IMR-90 (cell line): ENCODE measurements around the gene BEGAIN. TPM values are rescaled to one million over a fixed set of nuclear protein-coding genes. Genes with fewer than 3 reads are reported as not detected.

Experiments
- ATAC-seq: fragments of 200-7000 bp; cut with Tn5 transposase; 2 replicates; pipeline ENCODE4 v1.9.1; 2020; ENCODE audit warnings: low read depth, mild to moderate bottlenecking, moderate library complexity
- BruUV-seq: library from RNA; stranded (reverse); fragments of 400-500 nt; replicated peaks from 2 replicates; lab custom pipeline; 2021; lab: Mats Ljungman, UMichigan
- CTCF ChIA-PET: fragments of 300-600 bp; formaldehyde crosslinking; extraction: SDS; loops from one replicate; lab custom pipeline; 2021; ENCODE audit warnings: antibody characterized with exemption; lab: Yijun Ruan, JAX
- POLR2A ChIA-PET: fragments of 300-600 bp; sonication (Branson Sonifier 250); formaldehyde crosslinking; loops from one replicate; lab custom pipeline; 2022; ENCODE audit warnings: antibody characterized with exemption; ENCODE audit not compliant: unreplicated experiment; lab: Charles Lee
- DNase-seq: peaks from one replicate; pipeline ENCODE4 v3.0.0; 2013
- H2AFZ ChIP-seq: replicated peaks from 2 replicates; pipeline ENCODE3; 2013; ENCODE audit warnings: low read length, mild to moderate bottlenecking; ENCODE audit not compliant: poor library complexity
- H2AK5ac ChIP-seq: 2 replicates; pipeline ENCODE4 v1.6.1; 2013; ENCODE audit warnings: low read depth, low read length, inconsistent platforms
- H2AK9ac ChIP-seq: replicated peaks from 2 replicates; pipeline ENCODE3; 2013; ENCODE audit warnings: mild to moderate bottlenecking, low read depth, low read length, moderate library complexity; ENCODE audit not compliant: poor library complexity
- H2BK120ac ChIP-seq: 2 replicates; pipeline ENCODE4 v1.6.1; 2013; ENCODE audit warnings: low read depth, low read length, inconsistent platforms
- H2BK15ac ChIP-seq: 3 replicates; pipeline ENCODE4 v1.6.1; 2013; ENCODE audit warnings: low read depth, low read length, inconsistent platforms
- H2BK20ac ChIP-seq: 2 replicates; pipeline ENCODE4 v1.6.1; 2013; ENCODE audit warnings: low read depth, mild to moderate bottlenecking, inconsistent platforms, low read length, moderate library complexity
- H2BK5ac ChIP-seq: 2 replicates; pipeline ENCODE4 v1.6.1; 2013; ENCODE audit warnings: mild to moderate bottlenecking, low read depth, low read length, inconsistent platforms; ENCODE audit not compliant: poor library complexity, severe bottlenecking
- H3K14ac ChIP-seq: replicated peaks from 2 replicates; pipeline ENCODE4 v1.6.1; 2013; ENCODE audit warnings: low read depth, low read length, inconsistent platforms
- H3K18ac ChIP-seq: 2 replicates; pipeline ENCODE4 v1.6.1; 2013; ENCODE audit warnings: low read depth, low read length, control low read depth
- H3K23ac ChIP-seq: 2 replicates; pipeline ENCODE4 v1.6.1; 2013; ENCODE audit warnings: low read depth, low read length, inconsistent platforms
- H3K27ac ChIP-seq: 2 replicates; pipeline ENCODE4 v1.5.1; 2013; ENCODE audit warnings: mild to moderate bottlenecking, control low read depth, low read length; ENCODE audit not compliant: insufficient read depth
- H3K27me3 ChIP-seq: 2 replicates; pipeline ENCODE4 v1.6.1; 2013; ENCODE audit warnings: low read length; ENCODE audit not compliant: control insufficient read depth, insufficient read depth
- H3K36me3 ChIP-seq: 2 replicates; pipeline ENCODE4 v1.6.1; 2013; ENCODE audit warnings: low read length, mixed read lengths; ENCODE audit not compliant: control insufficient read depth, insufficient read depth
- H3K4ac ChIP-seq: 2 replicates; pipeline ENCODE4 v1.6.1; 2013; ENCODE audit warnings: low read depth, low read length, inconsistent platforms
- H3K4me1 ChIP-seq: 2 replicates; pipeline ENCODE4 v1.6.1; 2013; ENCODE audit warnings: low read length, mixed read lengths; ENCODE audit not compliant: control insufficient read depth, insufficient read depth
- H3K4me2 ChIP-seq: 2 replicates; pipeline ENCODE4 v1.6.1; 2013; ENCODE audit warnings: low read depth, mild to moderate bottlenecking, control low read depth, low read length, moderate library complexity
- H3K4me3 ChIP-seq: 2 replicates; pipeline ENCODE4 v1.5.1; 2013; ENCODE audit warnings: low read depth, mild to moderate bottlenecking, control low read depth, low read length, moderate library complexity; ENCODE audit not compliant: insufficient read depth
- H3K56ac ChIP-seq: 2 replicates; pipeline ENCODE4 v1.6.1; 2013; ENCODE audit warnings: low read length, inconsistent platforms; ENCODE audit not compliant: insufficient read depth; ENCODE audit errors: extremely low read depth
- H3K79me1 ChIP-seq, 2 experiments: 2 replicates each; pipeline ENCODE4 v1.6.1; 2013; ENCODE audit warnings: low read length in 2 of 2, inconsistent platforms in 1 of 2, low read depth in 1 of 2
- H3K9ac ChIP-seq: 2 replicates; pipeline ENCODE4 v1.6.1; 2013; ENCODE audit warnings: low read depth, low read length, control low read depth
- H3K9me1 ChIP-seq: 2 replicates; pipeline ENCODE4 v1.6.1; 2013; ENCODE audit warnings: low read length, inconsistent platforms; ENCODE audit not compliant: insufficient read depth
- H3K9me3 ChIP-seq: 2 replicates; pipeline ENCODE4 v1.6.1; 2013; ENCODE audit warnings: low read length; ENCODE audit not compliant: control insufficient read depth, insufficient read depth
- H4K20me1 ChIP-seq: 2 replicates; pipeline ENCODE4 v1.6.1; 2013; ENCODE audit warnings: low read length, inconsistent platforms; ENCODE audit not compliant: insufficient read depth
- H4K5ac ChIP-seq: 2 replicates; pipeline ENCODE4 v1.6.1; 2013; ENCODE audit warnings: mild to moderate bottlenecking, low read depth, low read length, control low read depth
- H4K8ac ChIP-seq, 2 experiments: 2 replicates each; pipeline ENCODE4 v1.6.1; 2013; ENCODE audit warnings: low read depth in 2 of 2, low read length in 2 of 2, control low read depth in 1 of 2, inconsistent platforms in 1 of 2
- H4K91ac ChIP-seq: 2 replicates; pipeline ENCODE4 v1.6.1; 2013; ENCODE audit warnings: low read depth, low read length, inconsistent platforms; ENCODE audit not compliant: insufficient read depth
- BHLHE40 ChIP-seq: fragments of 150-350 bp; IDR thresholded peaks from 2 replicates; pipeline ENCODE4 v1.6.1; 2016; ENCODE audit warnings: mild to moderate bottlenecking, low read depth, low read length
- CEBPB ChIP-seq: IDR thresholded peaks from 2 replicates; pipeline ENCODE4 v1.6.1; 2012; ENCODE audit warnings: low read depth, low read length, improper control_type of control experiment
- CHD1 ChIP-seq: IDR thresholded peaks from 2 replicates; pipeline ENCODE4 v1.6.1; 2012; ENCODE audit warnings: low read depth, low read length, improper control_type of control experiment
- CTCF ChIP-seq: conservative IDR thresholded peaks from 2 replicates; pipeline ENCODE4 v1.5.1; 2012; ENCODE audit warnings: mild to moderate bottlenecking, low read depth, low read length, improper control_type of control experiment
- ELK1 ChIP-seq: fragments of 150-350 bp; IDR thresholded peaks from 2 replicates; pipeline ENCODE4 v1.6.1; 2016; ENCODE audit warnings: low read depth, mild to moderate bottlenecking, low read length, moderate library complexity, borderline replicate concordance
- FOS ChIP-seq: fragments of 150-350 bp; IDR thresholded peaks from 2 replicates; pipeline ENCODE4 v1.6.1; 2016; ENCODE audit warnings: low read depth, low read length
- MAFK ChIP-seq: IDR thresholded peaks from 2 replicates; pipeline ENCODE4 v1.6.1; 2012; ENCODE audit warnings: low read depth, low read length, improper control_type of control experiment
- MAZ ChIP-seq: IDR thresholded peaks from 2 replicates; pipeline ENCODE4 v1.6.1; 2012; ENCODE audit warnings: low read depth, mild to moderate bottlenecking, low read length, improper control_type of control experiment, moderate library complexity, borderline replicate concordance
- MXI1 ChIP-seq: IDR thresholded peaks from 2 replicates; pipeline ENCODE4 v1.6.1; 2012; ENCODE audit warnings: low read depth, mild to moderate bottlenecking, low read length, moderate library complexity, borderline replicate concordance
- NFE2L2 ChIP-seq: fragments of 150-350 bp; IDR thresholded peaks from 2 replicates; pipeline ENCODE4 v1.6.1; 2016; ENCODE audit warnings: low read depth, mild to moderate bottlenecking, low read length
- POLR2A ChIP-seq: IDR thresholded peaks from 2 replicates; pipeline ENCODE4 v1.6.1; 2012; ENCODE audit warnings: mild to moderate bottlenecking, low read depth, low read length
- RAD21 ChIP-seq: IDR thresholded peaks from 2 replicates; pipeline ENCODE4 v1.6.1; 2012; ENCODE audit warnings: low read length, improper control_type of control experiment
- RCOR1 ChIP-seq: IDR thresholded peaks from 2 replicates; pipeline ENCODE4 v1.6.1; 2012; ENCODE audit warnings: mild to moderate bottlenecking, low read length, improper control_type of control experiment; ENCODE audit not compliant: insufficient replicate concordance
- RFX5 ChIP-seq: IDR thresholded peaks from 2 replicates; pipeline ENCODE4 v1.8.0; 2012; ENCODE audit warnings: low read depth, mild to moderate bottlenecking, low read length, moderate library complexity
- USF2 ChIP-seq: fragments of 150-350 bp; IDR thresholded peaks from 2 replicates; pipeline ENCODE4 v1.6.1; 2017; ENCODE audit warnings: mild to moderate bottlenecking, antibody characterized with exemption, low read length, low read depth
- WGBS, 2 experiments: methylation state at CpG; one replicate each; pipeline versions ENCODE4 v1.1.5 to v1.1.7; 2013; ENCODE audit warnings: missing lambda C conversion rate in 2 of 2; ENCODE audit not compliant: insufficient read length in 1 of 2; ENCODE audit errors: extremely low coverage in 2 of 2; 5-methylcytosine and 5-hydroxymethylcytosine counted together
- dilution Hi-C: fragments of 300-500 bp; cut with HindIII; formaldehyde crosslinking; loops from one replicate; pipeline ENCODE4 v1.14.3; 2018; ENCODE audit warnings: low sequenced_read_pairs; ENCODE audit not compliant: unreplicated experiment
- in situ Hi-C: fragments of 300-500 bp; cut with MboI; formaldehyde crosslinking; loops from 3 replicates; pipeline ENCODE4 v1.14.3; 2019; ENCODE audit warnings: low sequenced_read_pairs, inconsistent platforms, mixed read lengths
- intact Hi-C: fragments of 100-400 bp; cut with micrococcal nuclease; formaldehyde crosslinking; loops from 2 replicates; pipeline ENCODE4 v1.10.0; 2022
- polyA plus RNA-seq, 3 experiments: library from polyadenylated mRNA; depleted of rRNA; stranded (reverse); fragments of >200 nt; gene quantifications; 2 replicates each; pipeline ENCODE4 v1.2.3, GENCODE V29; 2012; ENCODE audit warnings: low replicate concordance in 1 of 3
- total RNA-seq: library from RNA; depleted of rRNA; stranded (reverse); fragments of >200 nt; gene quantifications from 2 replicates; pipeline ENCODE4 v1.2.3, GENCODE V29; 2012

The BEGAIN gene
- total and polyA plus RNA-seq, 2 of the 4 experiments (the other 2 are of a cell fraction) = 0.18 to 0.99 TPM

- no peak overlapping the region for H3K56ac ChIP-seq
These were observed 31.6 kb downstream of the BEGAIN start for GRCh38 chr14:100555436-100556139.

More at GRCh38 chr14:100555436-100556139, 31.6 kb downstream of the BEGAIN start:
- no peak overlapping the region for H3K27ac ChIP-seq
- WGBS, 2 experiments = 71% methylated on average over 9 of the region's 24 CpGs; no CpG with 5 or more reads in 1 of the 2 experiments
- H3K36me3 ChIP-seq = no peaks in the 10 kb centered on the region
- no peak overlapping the region for H4K91ac ChIP-seq
- H3K14ac ChIP-seq = no peak overlapping the region
- no peak overlapping the region for H4K5ac ChIP-seq
- no TSS peak for BruUV-seq
- in situ Hi-C loops = no loop called here
- no peak overlapping the region for H4K8ac ChIP-seq
- no peak overlapping the region for H2BK5ac ChIP-seq
- dilution Hi-C loops = no loop called here
- H3K4me2 ChIP-seq = no peak overlapping the region
- H2AFZ ChIP-seq = peak overlapping the region; percentile 21
- H3K23ac ChIP-seq = no peak overlapping the region
- DNase-seq = no peak
- H2BK15ac ChIP-seq = no peak overlapping the region
- no peak overlapping the region for H2AK5ac ChIP-seq
- no peak overlapping the region for H3K9ac ChIP-seq
- H3K9me1 ChIP-seq = no peaks in the 10 kb centered on the region
- no peak overlapping the region for H2AK9ac ChIP-seq
- no peak overlapping the region for H2BK120ac ChIP-seq
- no peaks in the 10 kb centered on the region for H3K79me1 ChIP-seq
- H3K27me3 ChIP-seq = peaks cover 50% of the 10 kb centered on the region
- H2BK20ac ChIP-seq = no peak overlapping the region
- no peak overlapping the region for H3K18ac ChIP-seq
- no peak overlapping the region for H3K4me3 ChIP-seq
- POLR2A ChIA-PET = no interaction called here
- no peak overlapping the region for H3K4ac ChIP-seq
- ATAC-seq = no peak
- intact Hi-C loops = no loop called here
- no peaks in the 10 kb centered on the region; the same call in 1 of the 2 replicates for H4K20me1 ChIP-seq
- H3K9me3 ChIP-seq = no peaks in the 10 kb centered on the region
- TF ChIP-seq MAFK = no peak
- no peak for TF ChIP-seq BHLHE40
- no peak for TF ChIP-seq CTCF
- no peak for TF ChIP-seq FOS
- TF ChIP-seq RFX5 = no peak
- TF ChIP-seq ELK1 = no peak
- TF ChIP-seq POLR2A = no peak
- TF ChIP-seq RCOR1 = no peak
- TF ChIP-seq RAD21 = no peak
- TF ChIP-seq CEBPB = no peak
- TF ChIP-seq MAZ = no peak
- TF ChIP-seq MXI1 = no peak
- no peak for TF ChIP-seq USF2
- TF ChIP-seq NFE2L2 = no peak
- TF ChIP-seq CHD1 = no peak
- CTCF ChIA-PET = no interaction called here
- H3K4me1 ChIP-seq = no peaks in the 10 kb centered on the region
